Measurements from ENCODE around the gene PDGFC. TPM values are rescaled to one million over a fixed set of nuclear protein-coding genes. Genes with fewer than 3 reads are reported as not detected.

Gene PDGFC
- total RNA-seq, 1 donor from 2014 or later, result 42.5 TPM

GRCh38 chr4:156792462-156793085, 179.0 kb downstream of the PDGFC start:
- peaks cover 15% of the 10 kb centered on the region for H3K4me1 Mint-ChIP-seq (ENCODE audit: low read depth)
- no peak for DNase-seq (ENCODE audit: low spot score, unreplicated experiment)
- H3K27me3 Mint-ChIP-seq, result no peaks in the 10 kb centered on the region
- peaks cover 6% of the 10 kb centered on the region for H3K36me3 Mint-ChIP-seq (ENCODE audit: insufficient read depth)
- H3K4me3 Mint-ChIP-seq (ENCODE audit: low read depth), result no peak overlapping the region
- no peak overlapping the region for H3K27ac Mint-ChIP-seq
- TF ChIP-seq CTCF (IDR thresholded peaks at IDR 0.05; ENCODE audit: unreplicated experiment), result no peak
- H3K9me3 Mint-ChIP-seq (ENCODE audit: low read depth), result no peaks in the 10 kb centered on the region

- Mint-ChIP-seq H3K4me1 (ENCODE audit: low read depth) (peaks cover 15% of the 10 kb centered on the region), H3K4me3 (ENCODE audit: low read depth) (no peak overlapping the region), H3K9me3 (ENCODE audit: low read depth) (no peaks in the 10 kb centered on the region), H3K36me3 (ENCODE audit: insufficient read depth) (peaks cover 2% of the 10 kb centered on the region), H3K27ac (no peak overlapping the region), H3K27me3 (no peaks in the 10 kb centered on the region)
- no peak for DNase-seq (ENCODE audit: low spot score, unreplicated experiment)
- no peak for TF ChIP-seq CTCF (IDR thresholded peaks at IDR 0.05; ENCODE audit: unreplicated experiment)
These were observed 180.7 kb downstream of the PDGFC start for GRCh38 chr4:156790866-156791265.

- no peak overlapping the region for H3K4me3 Mint-ChIP-seq (ENCODE audit: low read depth)
- TF ChIP-seq CTCF (IDR thresholded peaks at IDR 0.05; ENCODE audit: unreplicated experiment), result no peak
- H3K9me3 Mint-ChIP-seq (ENCODE audit: low read depth), result no peaks in the 10 kb centered on the region
- no peak overlapping the region for H3K27ac Mint-ChIP-seq
- peaks cover 12% of the 10 kb centered on the region for H3K4me1 Mint-ChIP-seq (ENCODE audit: low read depth)
- no peaks in the 10 kb centered on the region for H3K27me3 Mint-ChIP-seq
- no peak for DNase-seq (ENCODE audit: low spot score, unreplicated experiment)
- H3K36me3 Mint-ChIP-seq (ENCODE audit: insufficient read depth), result peaks cover 2% of the 10 kb centered on the region
These were observed 182.8 kb downstream of the PDGFC start for GRCh38 chr4:156788782-156789181.

GRCh38 chr4:156786713-156787112, 184.9 kb downstream of the PDGFC start:
- no peaks in the 10 kb centered on the region for H3K9me3 Mint-ChIP-seq (ENCODE audit: low read depth)
- H3K36me3 Mint-ChIP-seq (ENCODE audit: insufficient read depth), result peaks cover 5% of the 10 kb centered on the region
- no peaks in the 10 kb centered on the region for H3K27me3 Mint-ChIP-seq
- TF ChIP-seq CTCF (IDR thresholded peaks at IDR 0.05; ENCODE audit: unreplicated experiment), result no peak
- peaks cover under 1% of the 10 kb centered on the region for H3K4me1 Mint-ChIP-seq (ENCODE audit: low read depth)
- H3K4me3 Mint-ChIP-seq (ENCODE audit: low read depth), result no peak overlapping the region
- H3K27ac Mint-ChIP-seq, result no peak overlapping the region
- DNase-seq (ENCODE audit: low spot score, unreplicated experiment), result no peak

- H3K36me3 Mint-ChIP-seq (ENCODE audit: insufficient read depth), result peaks cover 10% of the 10 kb centered on the region
- no peaks in the 10 kb centered on the region for H3K4me1 Mint-ChIP-seq (ENCODE audit: low read depth)
- TF ChIP-seq CTCF (IDR thresholded peaks at IDR 0.05; ENCODE audit: unreplicated experiment), result no peak
- no peaks in the 10 kb centered on the region for H3K27me3 Mint-ChIP-seq
- H3K4me3 Mint-ChIP-seq (ENCODE audit: low read depth), result no peak overlapping the region
- H3K9me3 Mint-ChIP-seq (ENCODE audit: low read depth), result peaks cover 5% of the 10 kb centered on the region
- H3K27ac Mint-ChIP-seq, result no peak overlapping the region
- DNase-seq (ENCODE audit: low spot score, unreplicated experiment), result no peak
These were observed 186.6 kb downstream of the PDGFC start for GRCh38 chr4:156784970-156785369.
